Adrenal gland (tissue), 12 donors: ENCODE data around the gene CARTPT. TPM values are rescaled to one million over a fixed set of nuclear protein-coding genes. Genes with fewer than 3 reads are reported as not detected.

Experiments used
- DNase-seq, 7 donors: peaks; one replicate each; pipeline ENCODE4 v3.0.0-alpha.2; 2019 to 2020
- H3K27ac ChIP-seq, 5 donors: fragments of 200-600 bp; sonication (generic) in 4 of 5; 1 replicate in 3 of 5; 2 replicates in 2 of 5; pipeline versions ENCODE4 v1.5.1 to v1.8.0; 2016 to 2020; ENCODE audit warnings: mild to moderate bottlenecking in 1 of 5
- H3K27me3 ChIP-seq: fragments of 200-600 bp; 2 replicates; pipeline ENCODE4 v1.8.0; 2021
- H3K36me3 ChIP-seq, 2 donors: fragments of 200-600 bp; replicated peaks in 1 of 2; 1 replicate in 1 of 2; 2 replicates in 1 of 2; pipeline versions ENCODE4 v1.5.1 to v1.8.0; 2018 to 2022
- H3K4me1 ChIP-seq, 2 donors: fragments of 200-600 bp; replicated peaks in 1 of 2; 1 replicate in 1 of 2; 2 replicates in 1 of 2; pipeline versions ENCODE4 v1.5.1 to v1.8.0; 2018 to 2021
- H3K4me3 ChIP-seq, 4 donors: fragments of 200-600 bp; sonication (generic) in 3 of 4; one replicate each; pipeline ENCODE4 v1.5.1; 2016 to 2018
- H3K9me3 ChIP-seq, 3 donors: fragments of 200-600 bp; sonication (generic) in 1 of 3; replicated peaks in 1 of 3; 1 replicate in 2 of 3; 2 replicates in 1 of 3; pipeline versions ENCODE4 v1.5.1 to v1.8.0; 2016 to 2021
- POLR2A ChIP-seq, 2 donors: fragments of 450-650 bp; IDR thresholded peaks; one replicate each; pipeline ENCODE4 v1.6.1; 2017; ENCODE audit warnings: antibody characterized with exemption in 2 of 2, mild to moderate bottlenecking in 2 of 2, moderate library complexity in 1 of 2
- WGBS, 4 donors: extraction: QIAGEN DNeasy Blood & Tissue Kit in 2 of 4; methylation state at CpG; one replicate each; pipeline versions ENCODE4 v1.1.5 to v1.1.7; 2013 to 2017; 5-methylcytosine and 5-hydroxymethylcytosine counted together
- intact Hi-C, 2 donors: fragments of 100-400 bp; cut with DNase I; formaldehyde crosslinking; loops; one replicate each; pipeline versions ENCODE4 v1.14.1 to v1.15.0; 2022 to 2023
- polyA plus RNA-seq, 3 donors: library from polyadenylated mRNA; stranded (reverse); fragments of 200-250 nt in 2 of 3; fragments of 350-450 nt in 1 of 3; fragmentation: Illumina TruSeq in 1 of 3; extraction: RNeasy Lipid Tissue Mini Kit (QIAGEN cat#74804) in 1 of 3; gene quantifications; one replicate each; pipeline ENCODE4 v1.2.3, GENCODE V29; 2013 to 2014
- total RNA-seq, 9 donors: library from RNA; depleted of rRNA in 4 of 9; stranded (reverse); fragments of >200 nt in 4 of 9; fragments of 120-200 nt in 1 of 9; fragmentation: NEBNext Ultra II Directional in 1 of 9; extraction: Animal tissue kit (Norgen Biotek cat#: 25700) in 1 of 9; gene quantifications; one replicate each; pipeline versions ENCODE4 v1.1.0 to v1.2.4, GENCODE V29; 2013 to 2023
- TF ChIP-seq, protein P1 (sequence below), 6 experiments: fragments of 450-650 bp in 4 of 6; fragments of 200-600 bp in 2 of 6; sonication (generic) in 1 of 6; IDR thresholded peaks; 1 replicate in 5 of 6; 2 replicates in 1 of 6; pipeline versions ENCODE4 v1.5.1 to v1.8.0; 2016 to 2021; ENCODE audit warnings: antibody characterized with exemption in 6 of 6, mild to moderate bottlenecking in 2 of 6, moderate library complexity in 1 of 6
- donor health status: healthy with polysubstance abuse.
- donor health status: Bipolar disorder and iron deficiency.
- donor health status: DM: yes; HTN: yes; CAD: no.
- donor health status: DM: no; HTN: no; CAD: no.
- donor health status: DM: no; HTN: no; CAD: no.
- donor health status: DM: yes; HTN: yes; CAD: no.

Gene CARTPT
- total and polyA plus RNA-seq, 12 donors: 0.60 to 317 (median 46.4) TPM; not detected in 1

DNA sequence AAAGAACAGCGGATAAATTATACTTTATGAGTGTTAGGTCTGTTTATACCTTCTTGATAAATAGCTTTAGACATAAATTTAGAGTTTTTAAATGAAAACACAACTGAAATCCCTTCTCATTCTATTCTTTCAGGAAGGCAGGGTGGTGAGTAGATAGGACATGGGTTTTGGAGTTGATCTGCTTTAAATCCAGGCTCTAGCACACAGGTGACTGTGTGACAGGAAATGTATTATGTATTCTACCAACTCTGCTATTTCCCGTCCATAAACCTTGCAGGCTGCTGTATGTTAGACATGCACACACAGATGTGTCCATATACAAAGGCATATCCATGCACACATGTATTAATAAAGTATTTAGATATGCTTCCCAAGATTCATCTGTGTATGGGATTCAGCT lies 19.3 kb upstream of the CARTPT start:
- WGBS, 4 donors: 52 to 85% (median 83%) methylated on average over 2 of the region's 2 CpGs
- Histone ChIP-seq H3K4me1 (no peaks in the 10 kb centered on the region), H3K9me3 (no peaks in the 10 kb centered on the region), H3K27me3 (no peaks in the 10 kb centered on the region), H3K27ac (no peak overlapping the region), H3K4me3 (no peak overlapping the region), H3K36me3 (no peaks in the 10 kb centered on the region)
- intact Hi-C loops: no loop called here
- DNase-seq: no peak
- TF ChIP-seq, protein P1, sequence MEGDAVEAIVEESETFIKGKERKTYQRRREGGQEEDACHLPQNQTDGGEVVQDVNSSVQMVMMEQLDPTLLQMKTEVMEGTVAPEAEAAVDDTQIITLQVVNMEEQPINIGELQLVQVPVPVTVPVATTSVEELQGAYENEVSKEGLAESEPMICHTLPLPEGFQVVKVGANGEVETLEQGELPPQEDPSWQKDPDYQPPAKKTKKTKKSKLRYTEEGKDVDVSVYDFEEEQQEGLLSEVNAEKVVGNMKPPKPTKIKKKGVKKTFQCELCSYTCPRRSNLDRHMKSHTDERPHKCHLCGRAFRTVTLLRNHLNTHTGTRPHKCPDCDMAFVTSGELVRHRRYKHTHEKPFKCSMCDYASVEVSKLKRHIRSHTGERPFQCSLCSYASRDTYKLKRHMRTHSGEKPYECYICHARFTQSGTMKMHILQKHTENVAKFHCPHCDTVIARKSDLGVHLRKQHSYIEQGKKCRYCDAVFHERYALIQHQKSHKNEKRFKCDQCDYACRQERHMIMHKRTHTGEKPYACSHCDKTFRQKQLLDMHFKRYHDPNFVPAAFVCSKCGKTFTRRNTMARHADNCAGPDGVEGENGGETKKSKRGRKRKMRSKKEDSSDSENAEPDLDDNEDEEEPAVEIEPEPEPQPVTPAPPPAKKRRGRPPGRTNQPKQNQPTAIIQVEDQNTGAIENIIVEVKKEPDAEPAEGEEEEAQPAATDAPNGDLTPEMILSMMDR (IDR thresholded peaks at IDR 0.05): no peak
- no peak for TF ChIP-seq POLR2A (IDR thresholded peaks at IDR 0.05)

GRCh38 chr5:71700803-71701202 lies 18.3 kb upstream of the CARTPT start:
- Histone ChIP-seq H3K27me3 (no peaks in the 10 kb centered on the region), H3K4me1 (no peaks in the 10 kb centered on the region), H3K36me3 (no peaks in the 10 kb centered on the region), H3K4me3 (no peak overlapping the region), H3K9me3 (no peaks in the 10 kb centered on the region), H3K27ac (no peak overlapping the region)
- TF ChIP-seq, protein P1 (IDR thresholded peaks at IDR 0.05): no peak
- TF ChIP-seq POLR2A (IDR thresholded peaks at IDR 0.05): no peak
- DNase-seq: no peak
- intact Hi-C loops: no loop called here

- Histone ChIP-seq H3K9me3 (no peaks in the 10 kb centered on the region), H3K27me3 (no peaks in the 10 kb centered on the region), H3K36me3 (no peaks in the 10 kb centered on the region), H3K4me1 (no peaks in the 10 kb centered on the region), H3K27ac (no peak overlapping the region), H3K4me3 (no peak overlapping the region)
- intact Hi-C loops: no loop called here
- 58 to 81% (median 76%) methylated on average over 3 of the region's 3 CpGs for WGBS, 4 donors
- no peak for DNase-seq
- TF ChIP-seq POLR2A (IDR thresholded peaks at IDR 0.05): no peak
- TF ChIP-seq, protein P1 (IDR thresholded peaks at IDR 0.05): no peak
These were observed 17.7 kb upstream of the CARTPT start for GRCh38 chr5:71701407-71701806.

GRCh38 chr5:71703941-71704340 lies 15.1 kb upstream of the CARTPT start:
- Histone ChIP-seq H3K4me3 (no peak overlapping the region), H3K27ac (no peak overlapping the region), H3K27me3 (no peaks in the 10 kb centered on the region), H3K4me1 (no peaks in the 10 kb centered on the region), H3K36me3 (no peaks in the 10 kb centered on the region), H3K9me3 (no peaks in the 10 kb centered on the region)
- 48 to 60% (median 56%) methylated on average over 4 of the region's 4 CpGs for WGBS, 4 donors
- no peak for DNase-seq
- intact Hi-C loops: no loop called here
- TF ChIP-seq POLR2A (IDR thresholded peaks at IDR 0.05): no peak
- TF ChIP-seq, protein P1 (IDR thresholded peaks at IDR 0.05): no peak
